ENCODE data around the gene SIRT4. TPM values are rescaled to one million over a fixed set of nuclear protein-coding genes. Genes with fewer than 3 reads are reported as not detected.

Gene SIRT4
- total and polyA plus RNA-seq, 2 of the 13 experiments (the other 11 are each of a cell fraction or from before 2014, with no cell fraction given) = 3.4 to 5.8 TPM

DNA sequence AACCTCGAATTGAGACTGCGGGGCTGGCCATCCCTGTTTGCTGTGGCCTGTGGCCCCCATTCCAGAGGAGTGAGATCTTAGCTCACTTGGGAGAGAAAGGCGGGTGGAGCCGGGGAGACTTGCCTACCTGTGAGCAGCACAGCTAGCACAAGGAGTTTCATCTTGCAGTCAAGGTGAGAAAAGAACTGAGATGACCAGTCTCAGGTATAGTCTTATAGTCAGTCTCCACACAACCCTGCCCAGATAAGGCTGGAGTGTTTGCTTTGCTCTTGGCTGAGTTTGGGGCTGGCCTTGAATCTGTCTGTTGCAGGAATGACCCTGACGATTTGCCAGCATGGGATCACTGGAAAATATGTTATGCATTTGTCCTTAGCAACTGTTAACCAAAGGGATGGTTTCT is 25.5 kb downstream of the SIRT4 start, which contains the start of gene PLA2G1B (continued):
- TF ChIP-seq KLF15 (CRISPR knock-in tag; IDR thresholded peaks at IDR 0.05; ENCODE audit: borderline replicate concordance) (no peak), ZNF484 (CRISPR knock-in tag; IDR thresholded peaks at IDR 0.05; ENCODE audit: borderline replicate concordance, low read depth) (no peak), HNRNPLL (IDR thresholded peaks at IDR 0.05; ENCODE audit: low read depth, low read length, poor library complexity, severe bottlenecking) (no peak), HOXA5 (CRISPR knock-in tag; IDR thresholded peaks at IDR 0.05) (no peak), ZNF256 (CRISPR knock-in tag; conservative IDR thresholded peaks at IDR 0.05) (no peak), MTA1 (CRISPR knock-in tag; IDR thresholded peaks at IDR 0.05; ENCODE audit: borderline replicate concordance) (no peak), NFYC (CRISPR knock-in tag; IDR thresholded peaks at IDR 0.05) (no peak), SALL1 (CRISPR knock-in tag; IDR thresholded peaks at IDR 0.05) (peak; percentile 47), SOX13 (IDR thresholded peaks at IDR 0.05) (no peak), SOX13 (CRISPR knock-in tag; conservative IDR thresholded peaks at IDR 0.05 in 1 of 2, IDR thresholded peaks at IDR 0.05 in 1 of 2) (no peak), ZNF441 (CRISPR knock-in tag; IDR thresholded peaks at IDR 0.05; ENCODE audit: borderline replicate concordance) (0 out of 2 replicates have a peak, but pooled peaks have one; percentile 29), BCL6 (CRISPR knock-in tag; IDR thresholded peaks at IDR 0.05) (0 out of 2 replicates have a peak, but pooled peaks have one; percentile 13), ZNF562 (CRISPR knock-in tag; IDR thresholded peaks at IDR 0.05; ENCODE audit: borderline replicate concordance) (no peak), ZNF383 (CRISPR knock-in tag; IDR thresholded peaks at IDR 0.05; ENCODE audit: borderline replicate concordance) (no peak)
- TF ChIP-seq, protein P1, sequence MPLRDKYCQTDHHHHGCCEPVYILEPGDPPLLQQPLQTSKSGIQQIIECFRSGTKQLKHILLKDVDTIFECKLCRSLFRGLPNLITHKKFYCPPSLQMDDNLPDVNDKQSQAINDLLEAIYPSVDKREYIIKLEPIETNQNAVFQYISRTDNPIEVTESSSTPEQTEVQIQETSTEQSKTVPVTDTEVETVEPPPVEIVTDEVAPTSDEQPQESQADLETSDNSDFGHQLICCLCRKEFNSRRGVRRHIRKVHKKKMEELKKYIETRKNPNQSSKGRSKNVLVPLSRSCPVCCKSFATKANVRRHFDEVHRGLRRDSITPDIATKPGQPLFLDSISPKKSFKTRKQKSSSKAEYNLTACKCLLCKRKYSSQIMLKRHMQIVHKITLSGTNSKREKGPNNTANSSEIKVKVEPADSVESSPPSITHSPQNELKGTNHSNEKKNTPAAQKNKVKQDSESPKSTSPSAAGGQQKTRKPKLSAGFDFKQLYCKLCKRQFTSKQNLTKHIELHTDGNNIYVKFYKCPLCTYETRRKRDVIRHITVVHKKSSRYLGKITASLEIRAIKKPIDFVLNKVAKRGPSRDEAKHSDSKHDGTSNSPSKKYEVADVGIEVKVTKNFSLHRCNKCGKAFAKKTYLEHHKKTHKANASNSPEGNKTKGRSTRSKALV (CRISPR knock-in tag; IDR thresholded peaks at IDR 0.05) = no peak
- TF ChIP-seq, protein P2, sequence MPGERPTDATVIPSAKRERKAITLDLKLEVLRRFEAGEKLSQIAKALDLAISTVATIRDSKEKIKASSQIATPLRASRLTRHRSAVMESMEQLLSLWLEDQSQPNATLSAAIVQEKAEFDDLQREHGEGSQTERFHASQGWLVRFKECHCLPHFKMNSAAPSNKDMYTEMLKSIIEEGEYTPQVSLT (CRISPR knock-in tag; IDR thresholded peaks at IDR 0.05; ENCODE audit: borderline replicate concordance, low read depth) = no peak
- TF ChIP-seq, protein P3, sequence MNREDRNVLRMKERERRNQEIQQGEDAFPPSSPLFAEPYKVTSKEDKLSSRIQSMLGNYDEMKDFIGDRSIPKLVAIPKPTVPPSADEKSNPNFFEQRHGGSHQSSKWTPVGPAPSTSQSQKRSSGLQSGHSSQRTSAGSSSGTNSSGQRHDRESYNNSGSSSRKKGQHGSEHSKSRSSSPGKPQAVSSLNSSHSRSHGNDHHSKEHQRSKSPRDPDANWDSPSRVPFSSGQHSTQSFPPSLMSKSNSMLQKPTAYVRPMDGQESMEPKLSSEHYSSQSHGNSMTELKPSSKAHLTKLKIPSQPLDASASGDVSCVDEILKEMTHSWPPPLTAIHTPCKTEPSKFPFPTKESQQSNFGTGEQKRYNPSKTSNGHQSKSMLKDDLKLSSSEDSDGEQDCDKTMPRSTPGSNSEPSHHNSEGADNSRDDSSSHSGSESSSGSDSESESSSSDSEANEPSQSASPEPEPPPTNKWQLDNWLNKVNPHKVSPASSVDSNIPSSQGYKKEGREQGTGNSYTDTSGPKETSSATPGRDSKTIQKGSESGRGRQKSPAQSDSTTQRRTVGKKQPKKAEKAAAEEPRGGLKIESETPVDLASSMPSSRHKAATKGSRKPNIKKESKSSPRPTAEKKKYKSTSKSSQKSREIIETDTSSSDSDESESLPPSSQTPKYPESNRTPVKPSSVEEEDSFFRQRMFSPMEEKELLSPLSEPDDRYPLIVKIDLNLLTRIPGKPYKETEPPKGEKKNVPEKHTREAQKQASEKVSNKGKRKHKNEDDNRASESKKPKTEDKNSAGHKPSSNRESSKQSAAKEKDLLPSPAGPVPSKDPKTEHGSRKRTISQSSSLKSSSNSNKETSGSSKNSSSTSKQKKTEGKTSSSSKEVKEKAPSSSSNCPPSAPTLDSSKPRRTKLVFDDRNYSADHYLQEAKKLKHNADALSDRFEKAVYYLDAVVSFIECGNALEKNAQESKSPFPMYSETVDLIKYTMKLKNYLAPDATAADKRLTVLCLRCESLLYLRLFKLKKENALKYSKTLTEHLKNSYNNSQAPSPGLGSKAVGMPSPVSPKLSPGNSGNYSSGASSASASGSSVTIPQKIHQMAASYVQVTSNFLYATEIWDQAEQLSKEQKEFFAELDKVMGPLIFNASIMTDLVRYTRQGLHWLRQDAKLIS (CRISPR knock-in tag; IDR thresholded peaks at IDR 0.05) = no peak

Measured in HepG2 (cell line).